ENCODE measurements around the gene ZNF486.

DNA sequence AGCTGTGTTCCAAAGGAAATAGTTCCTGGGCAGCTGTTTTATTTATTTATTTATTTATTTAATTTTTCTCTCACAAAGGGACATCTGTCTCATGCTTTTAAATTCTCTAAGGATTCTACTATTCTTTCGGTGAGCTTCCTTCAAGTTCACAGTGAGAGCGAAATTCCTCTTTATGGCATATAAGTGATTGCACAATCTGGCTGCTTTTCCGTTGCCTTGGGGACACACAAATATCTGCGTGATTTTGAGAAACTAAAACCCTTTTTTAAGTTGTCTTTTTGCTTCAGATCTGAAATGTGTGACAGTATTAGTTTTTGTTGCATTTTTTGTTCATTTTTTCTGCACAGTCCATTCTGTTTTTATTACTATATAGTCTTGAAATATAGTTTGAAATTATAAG, 19.2 kb downstream of the ZNF486 start:
- TF ChIP-seq, protein P1, sequence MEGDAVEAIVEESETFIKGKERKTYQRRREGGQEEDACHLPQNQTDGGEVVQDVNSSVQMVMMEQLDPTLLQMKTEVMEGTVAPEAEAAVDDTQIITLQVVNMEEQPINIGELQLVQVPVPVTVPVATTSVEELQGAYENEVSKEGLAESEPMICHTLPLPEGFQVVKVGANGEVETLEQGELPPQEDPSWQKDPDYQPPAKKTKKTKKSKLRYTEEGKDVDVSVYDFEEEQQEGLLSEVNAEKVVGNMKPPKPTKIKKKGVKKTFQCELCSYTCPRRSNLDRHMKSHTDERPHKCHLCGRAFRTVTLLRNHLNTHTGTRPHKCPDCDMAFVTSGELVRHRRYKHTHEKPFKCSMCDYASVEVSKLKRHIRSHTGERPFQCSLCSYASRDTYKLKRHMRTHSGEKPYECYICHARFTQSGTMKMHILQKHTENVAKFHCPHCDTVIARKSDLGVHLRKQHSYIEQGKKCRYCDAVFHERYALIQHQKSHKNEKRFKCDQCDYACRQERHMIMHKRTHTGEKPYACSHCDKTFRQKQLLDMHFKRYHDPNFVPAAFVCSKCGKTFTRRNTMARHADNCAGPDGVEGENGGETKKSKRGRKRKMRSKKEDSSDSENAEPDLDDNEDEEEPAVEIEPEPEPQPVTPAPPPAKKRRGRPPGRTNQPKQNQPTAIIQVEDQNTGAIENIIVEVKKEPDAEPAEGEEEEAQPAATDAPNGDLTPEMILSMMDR (IDR thresholded peaks at IDR 0.05; ENCODE audit: poor library complexity): no peak
- TF ChIP-seq EZH2 (IDR thresholded peaks at IDR 0.05; ENCODE audit: borderline replicate concordance) (no peak), EZH2phosphoT487 (IDR thresholded peaks at IDR 0.05; ENCODE audit: low read depth, severe bottlenecking, unreplicated experiment) (no peak)
